GM06990 (cell line): ENCODE measurements around the gene MC1R.
A peak's percentile ranks its signal among the peaks of the same experiment; 100 is the strongest.

Experiments
- DNase-seq: peaks from one replicate; pipeline ENCODE4 v3.0.0-alpha.2; 2011; ENCODE audit not compliant: insufficient read length; ENCODE audit errors: extremely low read depth
- H3K27me3 ChIP-seq: replicated peaks from 2 replicates; pipeline ENCODE4 v1.6.0; 2011; ENCODE audit warnings: low read length; ENCODE audit not compliant: control insufficient read depth, insufficient read depth
- H3K36me3 ChIP-seq: 2 replicates; pipeline ENCODE4 v1.5.1; 2011; ENCODE audit warnings: low read length; ENCODE audit not compliant: control insufficient read depth, insufficient read depth
- H3K4me3 ChIP-seq: replicated peaks from 2 replicates; pipeline ENCODE4 v1.5.1; 2011; ENCODE audit warnings: low read depth, mild to moderate bottlenecking, control low read depth, low read length
- TF ChIP-seq, protein P1 (sequence below): IDR thresholded peaks from 2 replicates; pipeline ENCODE4 v1.5.1; 2011; ENCODE audit warnings: low read length, control low read depth, mild to moderate bottlenecking, inconsistent platforms; ENCODE audit not compliant: insufficient read depth, poor library complexity, severe bottlenecking

The MC1R gene

DNA sequence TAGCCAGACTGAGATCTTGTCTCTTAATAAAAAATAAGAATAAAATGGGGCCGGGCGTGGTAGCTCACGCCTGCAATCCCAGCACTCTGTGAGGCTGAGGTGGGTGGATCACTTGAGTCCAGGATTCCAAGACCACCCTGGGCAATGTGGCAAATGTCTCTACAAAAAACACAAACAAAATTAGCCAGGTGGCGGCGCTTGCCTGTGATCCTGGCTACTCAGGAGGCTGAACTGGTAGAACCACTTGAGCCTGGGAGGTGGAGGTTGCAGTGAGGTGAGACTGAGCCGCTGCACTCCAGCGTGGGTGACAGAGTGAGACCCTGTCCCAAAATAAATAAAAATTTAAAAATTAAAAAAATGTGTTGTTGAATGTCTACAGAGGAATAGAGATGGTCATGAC is 27.0 kb downstream of the MC1R start:
- H3K27me3 ChIP-seq, result no peaks in the 10 kb centered on the region; the same call in 1 of the 2 replicates
- TF ChIP-seq, protein P1, sequence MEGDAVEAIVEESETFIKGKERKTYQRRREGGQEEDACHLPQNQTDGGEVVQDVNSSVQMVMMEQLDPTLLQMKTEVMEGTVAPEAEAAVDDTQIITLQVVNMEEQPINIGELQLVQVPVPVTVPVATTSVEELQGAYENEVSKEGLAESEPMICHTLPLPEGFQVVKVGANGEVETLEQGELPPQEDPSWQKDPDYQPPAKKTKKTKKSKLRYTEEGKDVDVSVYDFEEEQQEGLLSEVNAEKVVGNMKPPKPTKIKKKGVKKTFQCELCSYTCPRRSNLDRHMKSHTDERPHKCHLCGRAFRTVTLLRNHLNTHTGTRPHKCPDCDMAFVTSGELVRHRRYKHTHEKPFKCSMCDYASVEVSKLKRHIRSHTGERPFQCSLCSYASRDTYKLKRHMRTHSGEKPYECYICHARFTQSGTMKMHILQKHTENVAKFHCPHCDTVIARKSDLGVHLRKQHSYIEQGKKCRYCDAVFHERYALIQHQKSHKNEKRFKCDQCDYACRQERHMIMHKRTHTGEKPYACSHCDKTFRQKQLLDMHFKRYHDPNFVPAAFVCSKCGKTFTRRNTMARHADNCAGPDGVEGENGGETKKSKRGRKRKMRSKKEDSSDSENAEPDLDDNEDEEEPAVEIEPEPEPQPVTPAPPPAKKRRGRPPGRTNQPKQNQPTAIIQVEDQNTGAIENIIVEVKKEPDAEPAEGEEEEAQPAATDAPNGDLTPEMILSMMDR, result peak; percentile 37
- no peak for DNase-seq
- no peak overlapping the region for H3K4me3 ChIP-seq
- H3K36me3 ChIP-seq, result no peaks in the 10 kb centered on the region

DNA sequence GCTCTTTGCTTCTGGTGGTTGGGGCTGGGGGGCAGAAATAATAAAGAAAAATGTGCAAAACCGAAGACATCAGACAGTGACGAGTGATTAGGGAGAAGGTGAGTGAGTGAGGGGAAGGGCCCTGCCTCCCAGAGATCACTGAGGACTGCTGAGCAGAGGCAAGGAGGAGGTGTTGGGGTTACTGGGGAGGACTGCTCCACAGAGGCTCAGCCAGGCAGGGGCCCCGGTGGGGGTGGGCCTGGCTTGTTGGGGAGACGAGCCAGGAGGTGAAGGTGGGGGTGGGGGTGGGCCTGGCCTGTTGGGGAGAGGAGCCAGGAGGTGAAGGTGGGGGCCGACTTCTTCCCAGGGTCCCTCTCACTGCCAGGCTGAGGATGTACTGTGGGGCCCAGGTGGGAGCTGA is 27.9 kb downstream of the MC1R start:
- no peak for DNase-seq
- H3K27me3 ChIP-seq, result no peaks in the 10 kb centered on the region; the same call in 1 of the 2 replicates
- no peaks in the 10 kb centered on the region for H3K36me3 ChIP-seq
- no peak overlapping the region for H3K4me3 ChIP-seq
- TF ChIP-seq, protein P1, result no peak

DNA sequence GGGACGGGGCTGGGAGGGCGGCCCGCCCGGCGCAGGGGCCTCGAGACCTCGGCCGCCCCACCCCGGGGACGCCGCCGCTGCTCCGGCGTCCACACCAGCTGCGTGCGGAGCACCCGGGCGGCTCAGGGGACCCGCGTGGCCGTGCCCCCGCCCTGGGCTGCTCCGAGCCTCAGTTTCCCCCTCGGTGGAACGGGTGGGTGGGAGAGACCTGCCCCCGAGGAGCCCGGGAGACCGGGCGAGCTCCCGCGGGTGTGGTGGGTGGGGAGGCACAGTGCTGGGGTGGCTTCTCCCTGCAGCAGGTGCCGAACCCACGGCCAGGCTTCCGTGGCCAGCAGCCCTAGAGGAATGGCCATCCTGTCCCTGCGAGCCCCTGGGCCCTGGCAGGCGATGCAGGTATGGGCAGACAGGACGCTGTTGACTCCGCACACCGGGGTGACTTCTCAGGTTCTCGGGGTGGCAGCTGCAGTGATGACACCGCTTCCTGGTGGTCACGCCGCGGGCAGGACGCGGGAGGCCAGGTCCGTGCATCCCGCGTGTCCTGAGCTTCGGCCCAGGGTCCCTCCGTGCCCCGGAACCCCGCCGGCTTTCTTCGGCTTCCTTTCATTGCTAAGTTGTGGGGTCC is 30.6 kb downstream of the MC1R start:
- Histone ChIP-seq H3K27me3 (no peaks in the 10 kb centered on the region; the same call in 1 of the 2 replicates), H3K36me3 (no peaks in the 10 kb centered on the region), H3K4me3 (peak overlapping the region; percentile 71)
- DNase-seq, result no peak
- TF ChIP-seq, protein P1, result no peak

DNA sequence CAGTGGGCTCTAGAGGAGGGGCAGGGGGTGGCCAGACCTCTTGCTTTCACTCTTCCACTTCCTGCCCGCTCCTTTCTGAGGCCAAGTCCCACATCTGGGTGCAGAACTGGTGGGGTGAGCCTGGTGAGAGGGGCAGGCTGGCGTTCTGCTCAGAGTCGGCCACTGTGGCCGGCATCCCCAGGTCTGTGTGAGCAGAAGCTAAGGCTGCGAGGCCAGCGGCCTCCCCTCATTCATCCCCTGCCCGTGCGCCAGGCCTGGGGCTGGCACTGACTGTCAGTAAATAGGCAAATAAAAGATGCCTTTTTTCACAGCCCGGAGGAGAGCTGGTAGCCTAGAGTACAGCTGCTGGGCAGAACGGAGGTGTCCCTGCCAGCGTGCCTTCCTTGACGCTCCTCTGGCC is 31.1 kb downstream of the MC1R start:
- H3K36me3 ChIP-seq, result no peaks in the 10 kb centered on the region
- H3K4me3 ChIP-seq, result peak overlapping the region; percentile 71
- DNase-seq, result no peak
- TF ChIP-seq, protein P1, result no peak
- no peaks in the 10 kb centered on the region; the same call in 1 of the 2 replicates for H3K27me3 ChIP-seq

DNA sequence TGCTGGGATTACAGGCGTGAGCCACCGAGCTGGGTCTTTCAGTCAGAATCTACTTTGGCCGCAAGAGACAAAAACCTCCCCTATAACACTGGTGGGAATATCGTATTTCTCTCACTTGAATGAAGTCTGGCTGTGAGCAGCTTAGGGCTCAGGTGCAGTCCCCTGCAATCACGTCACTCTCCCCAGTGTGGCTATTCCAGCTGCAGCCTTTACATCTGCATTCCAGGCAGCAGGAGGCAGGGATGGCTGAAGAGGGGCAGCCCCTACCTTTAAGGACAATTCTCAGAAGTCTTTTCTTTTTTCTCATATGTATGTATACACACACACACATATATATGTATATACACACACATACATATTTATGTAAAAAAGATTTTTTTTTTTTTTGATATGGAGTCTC is 32.8 kb downstream of the MC1R start:
- Histone ChIP-seq H3K4me3 (no peak overlapping the region), H3K27me3 (no peaks in the 10 kb centered on the region; the same call in 1 of the 2 replicates), H3K36me3 (no peaks in the 10 kb centered on the region)
- no peak for DNase-seq
- TF ChIP-seq, protein P1, result no peak

DNA sequence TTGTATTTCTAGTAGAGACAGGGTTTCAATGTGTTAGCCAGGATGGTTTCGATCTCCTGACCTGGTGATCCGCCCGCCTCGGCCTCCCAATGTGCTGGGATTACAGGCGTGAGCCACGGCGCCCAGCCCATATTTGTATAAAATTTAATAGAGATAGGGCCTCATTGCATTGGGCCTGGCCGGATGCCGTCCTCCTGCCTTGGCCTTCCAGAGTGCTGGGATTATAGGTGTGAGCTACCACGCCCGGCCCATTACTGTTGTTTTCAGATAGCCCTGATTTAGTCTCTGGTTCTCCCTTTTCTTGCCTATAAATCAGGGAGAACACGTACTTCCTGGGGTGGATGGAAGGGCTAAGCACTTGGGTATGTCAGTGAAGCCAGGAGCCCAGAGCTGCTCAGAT is 33.4 kb downstream of the MC1R start:
- no peaks in the 10 kb centered on the region for H3K36me3 ChIP-seq
- TF ChIP-seq, protein P1, result no peak

More for the DNA sequence above, 33.4 kb downstream of the MC1R start:
- DNase-seq, result no peak
- Histone ChIP-seq H3K4me3 (no peak overlapping the region), H3K27me3 (no peaks in the 10 kb centered on the region)
